Pancreas (tissue), 10 donors: ENCODE results near the gene EHD2. TPM values are rescaled to one million over a fixed set of nuclear protein-coding genes. Genes with fewer than 3 reads are reported as not detected.
A peak's percentile ranks its signal among the peaks of the same experiment; 100 is the strongest.

Experiments
- ATAC-seq, 4 donors: fragments of 200-7000 bp; cut with Tn5 transposase; one replicate each; pipeline versions ENCODE4 v1.8.0 to v1.9.1; 2020; ENCODE audit warnings: mild to moderate bottlenecking in 4 of 4, moderate library complexity in 4 of 4
- DNase-seq, 6 donors: peaks; one replicate each; pipeline ENCODE4 v3.0.0-alpha.2; 2020
- FAIRE-seq: peaks from 2 replicates; lab custom pipeline; 2012; peaks lifted over from hg19 to GRCh38; lab: Jason Lieb, UNC
- H3K27ac ChIP-seq, 4 donors: fragments of 200-600 bp; sonication (generic); 1 replicate in 3 of 4; 2 replicates in 1 of 4; pipeline versions ENCODE4 v1.5.0 to v1.8.0; 2020
- H3K27me3 ChIP-seq, 4 donors: fragments of 200-600 bp; one replicate each; pipeline ENCODE4 v1.8.0; 2021
- H3K36me3 ChIP-seq, 3 donors: fragments of 200-600 bp; sonication (generic) in 1 of 3; one replicate each; pipeline versions ENCODE4 v1.5.0 to v1.8.0; 2020 to 2021
- H3K4me1 ChIP-seq, 3 donors: fragments of 200-600 bp; one replicate each; pipeline ENCODE4 v1.8.0; 2021
- H3K4me3 ChIP-seq, 4 donors: fragments of 200-600 bp; sonication (generic) in 2 of 4; one replicate each; pipeline versions ENCODE4 v1.5.0 to v1.8.0; 2020 to 2021
- H3K9me3 ChIP-seq, 4 donors: fragments of 200-600 bp; one replicate each; pipeline ENCODE4 v1.8.0; 2021
- WGBS, 2 donors: extraction: QIAGEN DNeasy Blood & Tissue Kit; methylation state at CpG; one replicate each; pipeline ENCODE4 v1.1.7; 2013; 5-methylcytosine and 5-hydroxymethylcytosine counted together
- intact Hi-C, 3 donors: fragments of 100-400 bp; cut with DNase I; formaldehyde crosslinking; loops; one replicate each; pipeline versions ENCODE4 v1.11.1 to v1.14.2; 2022
- polyA plus RNA-seq, 2 donors: library from polyadenylated mRNA; stranded (reverse); fragments of 200-250 nt; gene quantifications; one replicate each; pipeline ENCODE4 v1.2.3, GENCODE V29; 2013
- total RNA-seq, 6 donors: library from RNA; stranded (reverse); fragmentation: NEBNext Ultra II Directional in 4 of 6; extraction: Animal tissue kit (Norgen Biotek cat#: 25700) in 4 of 6; gene quantifications; one replicate each; pipeline versions ENCODE4 v1.2.1 to v1.2.4, GENCODE V29; 2021 to 2023
- TF ChIP-seq, protein P1 (sequence below), 4 donors: fragments of 200-600 bp; sonication (generic) in 3 of 4; IDR thresholded peaks; one replicate each; pipeline versions ENCODE4 v1.5.0 to v1.8.0; 2021; ENCODE audit warnings: antibody characterized with exemption in 4 of 4
- donor health status: healthy with polysubstance abuse.
- donor health status: DM: no; HTN: no; CAD: no; lungs with moderate emphysema.
- donor health status: DM: no; HTN: no; CAD: no.
- donor health status: control.
- donor health status: control.
- donor health status: Bipolar disorder and iron deficiency.
- donor health status: DM: yes; HTN: yes; CAD: no.
- donor health status: DM: no; HTN: no; CAD: no.
- donor health status: DM: no; HTN: no; CAD: no.
- donor health status: DM: yes; HTN: yes; CAD: no.

EHD2 gene
- total and polyA plus RNA-seq, 8 donors: 13.4 to 28.3 (median 19.6) TPM

DNA sequence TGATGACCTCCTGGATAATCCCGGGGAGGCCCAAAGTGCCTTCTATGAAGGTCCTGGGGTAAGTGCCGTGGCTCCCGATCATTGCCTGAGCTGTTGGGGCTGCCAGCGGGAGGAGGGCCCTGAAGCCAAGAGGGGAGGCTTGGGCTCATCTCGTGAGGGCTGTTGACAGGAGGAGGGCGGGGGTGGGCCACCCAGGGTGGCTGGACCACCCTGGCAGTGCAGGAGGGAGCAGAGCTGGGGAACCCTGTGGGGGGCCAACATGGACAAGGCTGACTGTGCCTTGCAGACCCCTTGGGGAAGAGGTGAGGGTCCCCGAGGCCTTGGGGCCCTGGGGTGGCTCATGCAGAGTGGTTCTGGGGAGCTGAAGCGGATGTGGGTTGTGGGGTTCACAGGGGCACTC, 37.4 kb upstream of the EHD2 start:
- ATAC-seq (no peak), FAIRE-seq (no peak), DNase-seq (peak in 1 of 6 donors; percentile 40)
- 90% methylated on average over 8 of the region's 8 CpGs for WGBS, 2 donors
- no peaks in the 10 kb centered on the region for H3K4me1 ChIP-seq
- peaks cover 0 to 16% (median 11%) of the 10 kb centered on the region in 3 donors for H3K36me3 ChIP-seq
- intact Hi-C loops: no loop called here
- no peaks in the 10 kb centered on the region for H3K9me3 ChIP-seq
- H3K4me3 ChIP-seq: no peak overlapping the region
- no peaks in the 10 kb centered on the region for H3K27me3 ChIP-seq
- TF ChIP-seq, protein P1, sequence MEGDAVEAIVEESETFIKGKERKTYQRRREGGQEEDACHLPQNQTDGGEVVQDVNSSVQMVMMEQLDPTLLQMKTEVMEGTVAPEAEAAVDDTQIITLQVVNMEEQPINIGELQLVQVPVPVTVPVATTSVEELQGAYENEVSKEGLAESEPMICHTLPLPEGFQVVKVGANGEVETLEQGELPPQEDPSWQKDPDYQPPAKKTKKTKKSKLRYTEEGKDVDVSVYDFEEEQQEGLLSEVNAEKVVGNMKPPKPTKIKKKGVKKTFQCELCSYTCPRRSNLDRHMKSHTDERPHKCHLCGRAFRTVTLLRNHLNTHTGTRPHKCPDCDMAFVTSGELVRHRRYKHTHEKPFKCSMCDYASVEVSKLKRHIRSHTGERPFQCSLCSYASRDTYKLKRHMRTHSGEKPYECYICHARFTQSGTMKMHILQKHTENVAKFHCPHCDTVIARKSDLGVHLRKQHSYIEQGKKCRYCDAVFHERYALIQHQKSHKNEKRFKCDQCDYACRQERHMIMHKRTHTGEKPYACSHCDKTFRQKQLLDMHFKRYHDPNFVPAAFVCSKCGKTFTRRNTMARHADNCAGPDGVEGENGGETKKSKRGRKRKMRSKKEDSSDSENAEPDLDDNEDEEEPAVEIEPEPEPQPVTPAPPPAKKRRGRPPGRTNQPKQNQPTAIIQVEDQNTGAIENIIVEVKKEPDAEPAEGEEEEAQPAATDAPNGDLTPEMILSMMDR (IDR thresholded peaks at IDR 0.05): no peak
- H3K27ac ChIP-seq: no peak overlapping the region

DNA sequence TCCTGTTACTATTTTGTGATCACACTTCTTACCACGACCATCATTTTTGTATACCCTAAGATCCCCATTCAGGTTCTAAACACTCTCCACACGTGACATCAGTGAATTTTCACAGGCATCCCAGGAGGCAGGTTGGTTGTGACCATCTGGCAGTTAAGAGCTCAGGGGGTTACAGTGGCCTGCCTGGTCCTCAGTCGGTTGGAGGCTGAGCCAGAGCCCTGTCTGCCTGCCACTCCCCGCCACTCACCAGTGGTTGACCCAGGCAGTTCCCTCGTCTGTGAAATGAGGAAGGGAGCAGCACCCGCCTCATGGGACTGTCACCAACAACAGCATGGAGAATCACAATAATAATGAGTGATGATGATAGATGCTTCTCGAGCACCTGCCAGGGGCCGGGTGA, 36.4 kb upstream of the EHD2 start:
- peaks cover 0 to 16% (median 11%) of the 10 kb centered on the region in 3 donors for H3K36me3 ChIP-seq
- no peak overlapping the region for H3K4me3 ChIP-seq
- no peaks in the 10 kb centered on the region for H3K9me3 ChIP-seq
- no peak overlapping the region for H3K27ac ChIP-seq
- 89% methylated on average over 8 of the region's 8 CpGs for WGBS, 2 donors
- ATAC-seq: no peak
- TF ChIP-seq, protein P1 (IDR thresholded peaks at IDR 0.05): no peak
- DNase-seq: peak in 1 of 6 donors; percentile 12
- intact Hi-C loops: no loop called here
- no peak for FAIRE-seq
- H3K27me3 ChIP-seq: no peaks in the 10 kb centered on the region
- no peaks in the 10 kb centered on the region for H3K4me1 ChIP-seq

DNA sequence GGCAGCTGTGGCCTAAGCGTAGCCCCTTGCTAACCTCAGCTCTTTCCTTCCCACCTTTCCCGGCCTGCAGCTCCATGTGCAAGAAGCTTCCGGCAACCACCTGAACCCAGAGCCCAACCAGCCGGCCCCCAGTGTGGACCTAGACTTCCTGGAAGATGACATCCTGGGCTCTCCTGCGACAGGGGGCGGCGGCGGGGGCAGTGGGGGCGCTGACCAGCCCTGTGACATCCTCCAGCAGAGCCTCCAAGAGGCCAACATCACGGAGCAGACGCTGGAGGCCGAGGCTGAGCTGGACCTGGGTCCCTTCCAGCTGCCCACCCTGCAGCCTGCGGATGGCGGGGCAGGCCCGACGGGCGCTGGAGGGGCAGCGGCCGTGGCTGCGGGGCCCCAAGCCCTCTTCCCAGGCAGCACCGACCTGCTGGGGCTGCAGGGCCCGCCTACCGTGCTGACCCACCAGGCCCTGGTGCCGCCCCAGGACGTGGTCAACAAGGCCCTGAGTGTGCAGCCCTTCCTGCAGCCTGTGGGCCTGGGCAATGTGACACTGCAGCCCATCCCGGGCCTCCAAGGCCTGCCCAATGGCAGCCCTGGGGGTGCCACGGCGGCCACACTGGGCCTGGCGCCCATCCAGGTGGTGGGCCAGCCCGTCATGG, 33.8 kb upstream of the EHD2 start:
- no peaks in the 10 kb centered on the region for H3K9me3 ChIP-seq
- peaks cover 0 to 16% (median 11%) of the 10 kb centered on the region in 3 donors for H3K36me3 ChIP-seq
- no peaks in the 10 kb centered on the region for H3K4me1 ChIP-seq
- no peak for FAIRE-seq
- no peak overlapping the region for H3K4me3 ChIP-seq
- TF ChIP-seq, protein P1 (IDR thresholded peaks at IDR 0.05): no peak
- 89 to 93% methylated on average over 24 to 30 of the region's 30 CpGs for WGBS, 2 donors
- no peak overlapping the region for H3K27ac ChIP-seq
- no peak for ATAC-seq
- DNase-seq: peak in 1 of 6 donors; percentile 62
- intact Hi-C loops: no loop called here
- no peaks in the 10 kb centered on the region for H3K27me3 ChIP-seq

DNA sequence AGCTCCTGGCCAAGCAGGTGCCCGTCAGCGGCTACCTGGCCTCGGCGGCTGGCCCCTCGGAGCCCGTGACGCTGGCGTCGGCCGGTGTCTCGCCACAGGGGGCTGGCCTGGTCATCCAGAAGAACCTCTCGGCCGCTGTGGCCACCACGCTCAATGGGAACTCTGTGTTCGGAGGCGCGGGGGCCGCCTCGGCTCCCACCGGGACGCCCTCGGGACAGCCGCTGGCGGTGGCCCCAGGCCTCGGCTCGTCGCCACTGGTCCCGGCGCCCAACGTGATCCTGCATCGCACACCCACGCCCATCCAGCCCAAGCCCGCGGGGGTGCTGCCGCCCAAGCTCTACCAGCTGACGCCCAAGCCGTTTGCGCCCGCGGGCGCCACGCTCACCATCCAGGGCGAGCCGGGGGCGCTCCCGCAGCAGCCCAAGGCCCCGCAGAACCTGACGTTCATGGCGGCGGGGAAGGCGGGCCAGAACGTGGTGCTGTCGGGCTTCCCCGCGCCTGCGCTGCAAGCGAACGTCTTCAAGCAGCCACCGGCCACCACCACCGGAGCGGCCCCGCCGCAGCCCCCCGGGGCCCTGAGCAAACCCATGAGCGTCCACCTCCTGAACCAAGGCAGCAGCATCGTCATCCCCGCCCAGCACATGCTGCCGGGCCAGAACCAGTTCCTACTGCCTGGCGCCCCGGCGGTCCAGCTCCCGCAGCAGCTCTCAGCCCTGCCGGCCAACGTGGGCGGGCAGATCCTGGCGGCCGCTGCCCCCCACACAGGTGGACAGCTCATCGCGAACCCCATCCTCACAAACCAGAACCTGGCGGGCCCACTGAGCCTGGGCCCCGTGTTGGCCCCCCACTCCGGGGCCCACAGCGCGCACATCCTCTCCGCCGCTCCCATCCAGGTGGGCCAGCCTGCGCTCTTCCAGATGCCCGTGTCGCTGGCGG, 33.0 kb upstream of the EHD2 start:
- no peak for FAIRE-seq
- Histone ChIP-seq H3K27ac (no peak overlapping the region), H3K36me3 (peaks cover 0 to 16% (median 11%) of the 10 kb centered on the region in 3 donors), H3K27me3 (no peaks in the 10 kb centered on the region), H3K4me3 (no peak overlapping the region), H3K9me3 (no peaks in the 10 kb centered on the region), H3K4me1 (no peaks in the 10 kb centered on the region)
- peak in 1 of 6 donors; percentile 74 for DNase-seq
- TF ChIP-seq, protein P1 (IDR thresholded peaks at IDR 0.05): no peak
- 97 to 98% methylated on average over 62 to 90 of the region's 90 CpGs for WGBS, 2 donors
- intact Hi-C loops: no loop called here
- no peak for ATAC-seq
